Chondrocyte (in vitro differentiated cells): ENCODE results near the gene NUTM2A. TPM values are rescaled to one million over a fixed set of nuclear protein-coding genes. Genes with fewer than 3 reads are reported as not detected.
"Not testable (repeated sequence)": the region's sequence is repeated elsewhere in the genome, so short reads cannot be mapped to it uniquely, and the experiment has no call there.

ENCODE experiments used
- DNase-seq: peaks from one replicate; pipeline ENCODE4 v3.0.0; 2021; ENCODE audit warnings: mixed read lengths, low spot score
- H3K27ac Mint-ChIP-seq: one replicate; pipeline ENCODE4 v1.8.0; 2021; ENCODE audit warnings: mild to moderate bottlenecking, moderate library complexity, mixed read lengths; ENCODE audit not compliant: unreplicated experiment
- H3K27me3 Mint-ChIP-seq: 2 replicates; pipeline ENCODE4 v1.8.0; 2021; ENCODE audit warnings: low read depth, mixed read lengths
- H3K36me3 Mint-ChIP-seq: 2 replicates; pipeline ENCODE4 v1.8.0; 2021; ENCODE audit warnings: low read depth, mixed read lengths
- H3K4me1 Mint-ChIP-seq: 2 replicates; pipeline ENCODE4 v1.8.0; 2021; ENCODE audit warnings: low read depth, mild to moderate bottlenecking, mixed read lengths
- H3K4me3 Mint-ChIP-seq: one replicate; pipeline ENCODE4 v1.8.0; 2021; ENCODE audit warnings: mild to moderate bottlenecking, moderate library complexity, mixed read lengths; ENCODE audit not compliant: unreplicated experiment
- H3K9me3 Mint-ChIP-seq: 2 replicates; pipeline ENCODE4 v1.8.0; 2021; ENCODE audit warnings: low read depth, mixed read lengths
- total RNA-seq: library from RNA; stranded (reverse); gene quantifications from 3 replicates; pipeline ENCODE4 v1.2.1, GENCODE V29; 2021

Gene NUTM2A
- total RNA-seq, 1 donor from 2014 or later: 1.1 TPM

DNA sequence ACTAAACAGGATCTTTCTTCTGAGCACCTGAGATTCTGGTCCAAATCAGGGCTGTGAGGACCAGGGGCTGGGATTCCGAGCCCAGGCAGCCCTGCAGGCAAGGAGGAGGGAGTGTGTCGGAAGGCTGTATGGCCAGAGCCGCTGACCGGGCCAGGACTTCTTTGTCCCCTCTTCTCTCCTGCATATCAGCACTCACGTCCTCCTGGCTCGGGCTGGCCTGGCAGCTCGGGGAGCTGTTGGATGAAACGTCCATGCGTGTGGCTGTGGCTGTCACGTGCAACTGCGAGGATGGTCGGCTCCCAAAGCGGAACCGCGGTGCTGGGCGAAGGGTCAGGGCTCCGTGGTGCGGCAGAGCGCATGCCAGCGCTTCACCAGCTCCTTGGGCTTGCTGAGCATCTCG lies 11.4 kb upstream of the NUTM2A start:
- DNase-seq, H3K9me3 Mint-ChIP-seq, H3K36me3 Mint-ChIP-seq, H3K27ac Mint-ChIP-seq, H3K4me3 Mint-ChIP-seq, H3K27me3 Mint-ChIP-seq: not testable (repeated sequence)
- H3K4me1 Mint-ChIP-seq: peaks cover 12% of the 10 kb centered on the region

DNA sequence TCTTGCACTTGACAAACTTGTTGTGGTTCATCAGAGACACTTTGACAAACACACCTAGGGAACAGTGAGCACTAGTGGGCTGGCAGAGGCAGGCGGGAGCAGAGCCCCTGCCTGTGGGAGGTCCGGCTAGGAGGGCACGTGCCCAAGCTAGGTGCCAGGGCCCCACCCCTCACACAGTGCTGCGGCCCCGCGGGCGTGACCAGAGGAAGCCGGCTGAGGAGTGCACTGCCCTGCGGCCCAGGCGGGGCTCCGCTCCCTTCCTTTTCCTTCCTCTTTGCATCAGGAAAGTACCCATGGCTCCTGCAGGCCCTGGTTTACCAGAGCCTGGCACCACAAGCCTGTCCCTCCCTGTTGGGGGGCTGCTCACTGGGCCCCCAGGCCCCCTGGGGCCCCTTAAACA lies 9.1 kb upstream of the NUTM2A start:
- DNase-seq, H3K4me3 Mint-ChIP-seq, H3K9me3 Mint-ChIP-seq, H3K36me3 Mint-ChIP-seq, H3K27me3 Mint-ChIP-seq, H3K27ac Mint-ChIP-seq: not testable (repeated sequence)
- peaks cover 12% of the 10 kb centered on the region for H3K4me1 Mint-ChIP-seq

DNA sequence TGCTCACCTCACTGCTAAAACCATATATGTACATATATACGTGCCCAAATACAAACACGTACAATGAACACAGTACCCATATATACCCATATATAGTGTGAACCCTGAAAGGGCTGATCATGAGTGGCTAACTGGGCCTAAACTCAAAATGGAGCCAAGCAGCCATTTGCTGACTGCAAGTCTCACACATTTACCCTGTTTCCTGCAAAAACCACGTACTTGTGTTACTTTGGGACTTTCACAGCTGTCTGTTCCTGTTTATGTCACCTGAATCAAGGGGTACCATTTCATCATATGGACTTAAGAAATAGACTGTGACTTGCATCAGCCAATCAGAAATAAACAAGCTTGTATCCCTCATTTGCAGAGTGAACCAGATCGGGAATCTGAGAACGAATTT lies 5.9 kb upstream of the NUTM2A start:
- not testable (repeated sequence) for H3K36me3 Mint-ChIP-seq, DNase-seq, H3K27ac Mint-ChIP-seq, H3K4me1 Mint-ChIP-seq, H3K27me3 Mint-ChIP-seq, H3K4me3 Mint-ChIP-seq, H3K9me3 Mint-ChIP-seq

DNA sequence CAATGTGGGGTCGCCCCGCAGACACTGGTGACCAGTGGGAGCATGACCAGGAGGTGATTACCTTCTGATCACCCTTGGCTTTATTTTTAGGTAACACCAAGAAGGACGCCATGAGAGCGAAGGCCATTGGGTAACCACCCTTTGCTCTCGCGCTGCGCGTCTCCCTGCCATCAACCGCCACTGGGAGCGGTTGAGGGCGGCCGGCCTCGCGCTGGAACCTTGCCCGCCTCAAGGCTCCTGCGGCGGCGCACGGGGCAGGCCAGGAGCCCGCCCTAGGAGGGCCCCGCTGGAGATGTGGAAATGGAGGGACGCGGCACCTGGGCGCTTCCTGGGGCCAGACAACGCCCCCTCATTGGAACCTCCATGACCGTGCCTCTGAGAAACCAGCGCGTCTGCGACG lies 2.5 kb upstream of the NUTM2A start:
- H3K4me3 Mint-ChIP-seq, H3K36me3 Mint-ChIP-seq, H3K27me3 Mint-ChIP-seq: not testable (repeated sequence)

DNA sequence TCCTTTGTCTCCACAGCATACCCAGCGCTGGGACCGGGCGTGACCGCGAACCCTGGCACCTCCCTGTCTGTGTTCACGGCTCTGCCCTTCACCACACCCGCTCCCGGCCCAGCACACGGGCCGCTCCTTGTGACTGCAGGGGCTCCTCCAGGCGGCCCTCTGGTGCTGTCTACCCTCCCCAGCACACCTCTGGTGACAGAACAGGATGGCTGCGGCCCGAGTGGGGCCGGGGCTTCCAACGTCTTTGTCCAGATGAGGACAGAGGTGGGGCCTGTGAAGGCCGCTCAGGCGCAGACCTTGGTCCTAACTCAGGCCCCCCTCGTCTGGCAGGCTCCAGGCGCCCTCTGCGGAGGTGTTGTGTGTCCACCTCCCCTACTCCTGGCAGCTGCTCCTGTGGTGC lies 3.0 kb downstream of the NUTM2A start:
- not testable (repeated sequence) for H3K27me3 Mint-ChIP-seq, H3K27ac Mint-ChIP-seq, H3K4me1 Mint-ChIP-seq, H3K36me3 Mint-ChIP-seq, H3K4me3 Mint-ChIP-seq, DNase-seq, H3K9me3 Mint-ChIP-seq

More for the DNA sequence above, 2.5 kb upstream of the NUTM2A start:
- not testable (repeated sequence) for DNase-seq, H3K27ac Mint-ChIP-seq, H3K9me3 Mint-ChIP-seq, H3K4me1 Mint-ChIP-seq

DNA sequence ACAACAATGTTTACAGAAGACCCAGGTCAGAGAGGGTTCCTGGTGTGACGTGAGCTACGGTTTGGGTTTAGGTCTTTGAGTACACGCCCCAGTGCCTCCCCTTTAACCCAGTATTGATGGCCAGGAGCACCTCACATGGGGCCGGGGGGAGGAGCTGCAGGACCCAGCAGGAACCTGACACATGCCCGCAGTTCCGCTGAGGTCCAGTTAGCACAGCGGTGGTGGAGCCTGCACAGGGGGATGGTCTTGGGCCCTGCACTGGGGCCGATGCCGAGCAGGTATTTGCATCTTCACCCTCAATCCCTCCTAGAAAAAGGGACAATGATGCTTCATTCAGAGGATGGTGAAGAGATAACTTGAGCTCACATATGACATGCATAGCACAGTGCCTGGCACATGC lies 4.0 kb downstream of the NUTM2A start:
- not testable (repeated sequence) for H3K4me3 Mint-ChIP-seq, H3K4me1 Mint-ChIP-seq, H3K27ac Mint-ChIP-seq, H3K36me3 Mint-ChIP-seq, DNase-seq, H3K9me3 Mint-ChIP-seq, H3K27me3 Mint-ChIP-seq

DNA sequence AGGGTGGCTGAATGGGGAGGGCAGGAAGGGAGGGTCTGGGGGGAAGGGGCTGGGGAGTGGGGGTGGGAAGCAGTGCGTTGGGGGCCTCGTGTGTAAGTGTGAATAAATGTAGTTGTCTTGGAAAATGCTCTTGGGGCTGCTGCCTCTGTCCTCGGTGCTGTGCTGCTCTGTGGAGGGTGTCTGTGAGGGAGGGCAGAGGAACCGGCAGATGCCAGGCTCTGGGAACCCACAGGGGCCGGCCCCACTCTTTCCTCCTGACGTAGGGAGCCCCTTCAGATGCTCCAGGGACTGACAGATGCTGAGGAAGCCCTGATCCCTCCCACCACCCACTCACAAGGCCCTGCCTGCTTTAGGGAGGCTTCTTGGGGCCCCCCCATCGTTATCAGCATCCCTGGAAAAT lies 9.6 kb downstream of the NUTM2A start:
- not testable (repeated sequence) for H3K4me1 Mint-ChIP-seq, H3K4me3 Mint-ChIP-seq, H3K36me3 Mint-ChIP-seq, DNase-seq, H3K27me3 Mint-ChIP-seq, H3K27ac Mint-ChIP-seq, H3K9me3 Mint-ChIP-seq

DNA sequence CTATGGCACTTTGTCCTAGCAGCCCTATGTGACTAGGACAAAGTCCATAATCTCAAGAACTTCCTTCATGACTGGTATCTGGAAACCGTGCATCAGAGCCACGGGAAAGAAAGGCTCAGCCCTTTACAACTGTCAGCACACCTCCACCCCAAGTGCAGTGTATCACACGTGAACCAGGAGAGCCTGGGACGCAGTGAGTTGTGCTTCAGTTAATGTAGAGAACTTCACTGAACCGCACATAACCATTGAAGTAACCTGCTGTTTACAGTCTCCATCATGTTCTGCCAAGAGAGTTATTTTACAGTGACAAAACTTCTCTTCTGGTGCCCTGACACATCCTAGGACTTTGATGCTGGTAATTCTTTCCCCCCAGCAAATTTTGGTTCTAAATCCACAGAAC lies 12.0 kb downstream of the NUTM2A start:
- H3K27ac Mint-ChIP-seq, DNase-seq, H3K4me1 Mint-ChIP-seq, H3K27me3 Mint-ChIP-seq, H3K4me3 Mint-ChIP-seq, H3K36me3 Mint-ChIP-seq, H3K9me3 Mint-ChIP-seq: not testable (repeated sequence)

DNA sequence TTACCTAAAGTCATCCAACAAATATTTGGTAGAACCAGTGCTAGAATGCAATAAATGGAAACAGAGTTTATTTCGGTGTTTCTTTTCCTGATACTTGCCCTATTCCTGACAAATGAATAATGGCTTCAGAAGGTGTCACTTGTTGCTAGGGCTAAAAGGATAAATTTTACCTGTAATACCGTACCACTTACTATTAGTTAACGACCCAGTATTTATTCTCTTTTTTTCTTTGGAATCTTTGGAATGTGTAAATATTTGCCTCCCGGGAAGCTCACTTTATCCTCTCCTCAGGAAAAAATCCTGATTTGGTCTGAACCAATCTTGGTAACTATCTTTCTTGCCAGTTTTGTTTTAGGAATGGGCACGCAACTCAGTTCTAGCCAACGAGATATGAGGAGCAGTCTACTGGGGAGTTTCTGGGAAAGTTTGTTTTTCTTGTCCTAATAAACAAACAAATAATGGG lies 14.1 kb downstream of the NUTM2A start:
- not testable (repeated sequence) for DNase-seq, H3K4me3 Mint-ChIP-seq, H3K36me3 Mint-ChIP-seq, H3K9me3 Mint-ChIP-seq, H3K4me1 Mint-ChIP-seq, H3K27ac Mint-ChIP-seq, H3K27me3 Mint-ChIP-seq

DNA sequence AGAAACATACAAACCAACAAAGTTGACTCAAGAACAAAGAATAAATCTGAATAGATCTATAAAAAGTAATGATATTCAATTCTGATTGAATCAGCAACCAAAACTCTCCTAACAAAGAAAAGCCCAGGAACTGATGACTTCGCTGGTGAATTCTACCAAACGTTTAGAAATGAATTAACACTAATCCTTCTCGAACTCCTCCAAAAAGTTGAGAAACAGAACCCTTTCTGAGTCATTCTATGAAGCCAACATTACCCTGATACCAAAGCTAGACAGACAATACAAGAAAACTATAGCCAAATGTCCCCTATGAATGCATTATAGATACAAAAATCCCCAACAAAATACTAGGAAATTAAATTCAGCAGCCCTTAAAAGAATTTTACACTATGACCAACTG lies 16.9 kb downstream of the NUTM2A start:
- not testable (repeated sequence) for DNase-seq, H3K36me3 Mint-ChIP-seq, H3K4me3 Mint-ChIP-seq, H3K27ac Mint-ChIP-seq, H3K27me3 Mint-ChIP-seq, H3K9me3 Mint-ChIP-seq, H3K4me1 Mint-ChIP-seq

DNA sequence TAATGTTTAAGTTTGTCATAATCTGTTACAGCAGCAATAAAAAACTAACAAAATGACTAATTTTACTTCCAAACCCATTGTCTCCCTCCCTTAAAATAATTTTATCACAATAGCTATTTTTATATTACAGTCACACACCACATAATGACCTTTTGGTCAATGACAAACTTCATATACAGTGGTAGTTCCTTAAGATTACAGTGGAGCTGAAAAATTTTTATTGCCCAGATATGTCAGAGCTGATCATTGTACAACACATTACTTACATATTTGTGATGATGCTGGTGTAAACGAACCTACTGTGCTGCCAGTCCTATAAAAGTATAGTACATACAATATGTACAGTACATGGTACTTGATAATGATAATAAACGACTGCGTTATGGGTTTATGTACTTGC lies 22.1 kb downstream of the NUTM2A start:
- H3K4me3 Mint-ChIP-seq: not testable (repeated sequence)

DNA sequence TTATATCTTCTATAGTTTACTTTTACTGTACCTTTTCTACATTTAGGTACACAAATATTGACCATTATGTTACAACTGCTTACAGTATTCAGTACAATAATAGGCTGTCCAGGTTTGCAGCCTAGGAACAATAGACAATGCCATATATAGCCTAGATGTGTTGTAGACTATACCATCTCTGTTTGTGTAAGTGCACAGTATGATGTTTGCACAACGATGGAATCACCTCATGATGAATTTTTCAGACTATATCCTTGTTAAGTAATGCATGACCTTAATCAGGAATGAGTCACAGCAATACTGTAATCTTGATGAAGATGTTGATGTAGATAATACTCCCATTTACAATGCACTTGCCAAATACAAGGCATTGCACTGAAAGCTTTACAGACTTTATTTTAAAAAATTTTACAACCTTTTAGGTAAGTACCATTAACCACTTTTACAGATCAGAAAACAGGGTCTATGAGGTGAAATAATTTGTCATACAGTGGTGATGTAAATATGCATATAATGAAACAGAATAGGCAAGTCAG lies 23.6 kb downstream of the NUTM2A start:
- not testable (repeated sequence) for H3K36me3 Mint-ChIP-seq, H3K27me3 Mint-ChIP-seq, H3K4me3 Mint-ChIP-seq, H3K4me1 Mint-ChIP-seq, DNase-seq, H3K9me3 Mint-ChIP-seq, H3K27ac Mint-ChIP-seq

More for the DNA sequence above, 22.1 kb downstream of the NUTM2A start:
- H3K4me1 Mint-ChIP-seq, H3K9me3 Mint-ChIP-seq, H3K36me3 Mint-ChIP-seq, H3K27me3 Mint-ChIP-seq, H3K27ac Mint-ChIP-seq, DNase-seq: not testable (repeated sequence)

DNA sequence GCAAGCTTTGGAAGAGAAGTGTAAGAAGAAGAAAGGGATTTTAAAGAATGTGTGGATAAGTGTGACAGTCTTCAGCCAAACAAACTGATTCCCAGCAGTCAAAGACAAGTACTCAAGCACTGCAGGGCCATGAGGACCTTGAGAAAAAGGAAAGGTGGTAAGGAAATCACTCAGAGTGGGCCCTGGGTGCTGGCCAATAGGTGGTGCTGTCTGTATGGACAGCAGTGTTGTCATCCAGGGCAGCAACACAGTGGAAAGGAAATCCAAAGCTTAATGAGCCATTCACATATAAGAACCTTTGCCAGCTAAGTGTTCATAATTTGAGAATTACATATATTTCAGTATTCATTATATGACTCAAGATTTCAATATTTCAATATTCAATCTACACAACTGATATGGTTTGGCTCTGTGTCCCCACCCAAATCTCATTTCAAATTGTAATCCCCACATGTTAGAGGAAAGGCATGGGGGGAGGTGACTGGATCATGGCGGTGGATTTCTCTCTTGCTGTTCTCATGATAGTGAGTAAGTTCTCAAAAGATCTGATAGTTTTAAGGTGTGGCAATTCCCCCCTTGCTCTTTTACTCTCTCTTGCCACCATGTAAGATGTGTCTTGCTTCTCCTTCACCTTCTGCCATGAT lies 55.6 kb downstream of the NUTM2A start:
- not testable (repeated sequence) for H3K36me3 Mint-ChIP-seq, H3K27me3 Mint-ChIP-seq, H3K4me1 Mint-ChIP-seq, H3K4me3 Mint-ChIP-seq, H3K9me3 Mint-ChIP-seq, H3K27ac Mint-ChIP-seq, DNase-seq
